CD1c-positive myeloid dendritic cell (primary cell): ENCODE measurements around the gene PAX9.
"Not testable (repeated sequence)": the region's sequence is repeated elsewhere in the genome, so short reads cannot be mapped to it uniquely, and the experiment has no call there.

Experiments used
- DNase-seq: peaks from one replicate; pipeline ENCODE4 v3.0.0-alpha.2; 2016; ENCODE audit errors: extremely low spot score

Gene PAX9

GRCh38 chr14:36672095-36672494, 10.4 kb downstream of the PAX9 start:
- DNase-seq: no peak

DNA sequence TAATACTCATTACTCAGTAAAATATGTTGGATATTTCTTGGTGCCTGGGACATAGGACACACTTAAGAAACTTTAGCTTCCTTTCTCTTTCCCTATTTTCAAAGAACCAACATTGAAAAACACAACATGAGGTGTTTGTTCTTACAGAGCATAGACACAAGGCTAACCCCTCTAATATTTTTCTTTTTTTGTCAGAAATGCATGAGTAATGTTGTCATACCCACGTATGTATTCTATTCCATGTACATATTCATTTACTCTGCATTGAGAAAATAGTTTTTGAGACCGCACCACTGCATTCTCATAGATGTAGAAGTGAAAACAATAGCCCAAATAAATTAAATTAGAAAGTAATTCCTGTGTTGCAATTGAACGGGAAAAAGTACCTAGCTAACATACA, 13.0 kb downstream of the PAX9 start:
- no peak for DNase-seq

DNA sequence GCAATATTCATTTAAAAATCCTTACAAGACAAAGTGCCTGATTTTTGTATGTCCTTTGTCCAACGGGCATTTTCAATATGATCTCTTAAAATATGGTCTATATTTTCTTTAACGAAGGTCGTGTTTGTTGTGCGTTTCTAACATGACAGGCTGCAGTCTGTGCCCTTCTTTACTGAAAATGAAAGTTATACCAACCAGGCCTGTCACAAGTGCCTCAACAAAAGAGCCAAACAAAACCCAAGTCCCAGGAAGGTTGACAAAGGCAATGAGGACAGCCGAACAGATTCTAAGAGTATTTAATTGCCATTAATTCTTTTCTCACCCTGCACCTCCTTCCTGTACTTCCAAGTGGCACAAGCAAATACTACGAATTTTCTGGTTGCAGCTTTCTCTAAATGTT, 13.9 kb downstream of the PAX9 start:
- DNase-seq: no peak

DNA sequence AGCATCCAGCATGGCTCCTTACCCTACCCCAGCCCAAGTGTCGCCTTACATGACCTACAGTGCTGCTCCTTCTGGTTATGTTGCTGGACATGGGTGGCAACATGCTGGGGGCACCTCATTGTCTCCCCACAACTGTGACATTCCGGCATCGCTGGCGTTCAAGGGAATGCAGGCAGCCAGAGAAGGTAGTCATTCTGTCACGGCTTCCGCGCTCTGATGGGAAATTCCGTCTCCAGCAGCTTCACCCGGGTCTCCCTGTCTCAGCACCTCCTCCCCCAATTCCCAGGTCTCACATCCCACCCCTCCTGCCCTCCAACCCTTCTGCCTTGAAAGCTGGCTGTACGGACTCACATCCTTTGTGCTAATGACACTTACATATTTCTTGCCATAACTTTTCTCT, 14.6 kb downstream of the PAX9 start:
- DNase-seq: no peak

- DNase-seq: no peak
Observed at GRCh38 chr14:36682338-36682737, 20.7 kb downstream of the PAX9 start.

DNA sequence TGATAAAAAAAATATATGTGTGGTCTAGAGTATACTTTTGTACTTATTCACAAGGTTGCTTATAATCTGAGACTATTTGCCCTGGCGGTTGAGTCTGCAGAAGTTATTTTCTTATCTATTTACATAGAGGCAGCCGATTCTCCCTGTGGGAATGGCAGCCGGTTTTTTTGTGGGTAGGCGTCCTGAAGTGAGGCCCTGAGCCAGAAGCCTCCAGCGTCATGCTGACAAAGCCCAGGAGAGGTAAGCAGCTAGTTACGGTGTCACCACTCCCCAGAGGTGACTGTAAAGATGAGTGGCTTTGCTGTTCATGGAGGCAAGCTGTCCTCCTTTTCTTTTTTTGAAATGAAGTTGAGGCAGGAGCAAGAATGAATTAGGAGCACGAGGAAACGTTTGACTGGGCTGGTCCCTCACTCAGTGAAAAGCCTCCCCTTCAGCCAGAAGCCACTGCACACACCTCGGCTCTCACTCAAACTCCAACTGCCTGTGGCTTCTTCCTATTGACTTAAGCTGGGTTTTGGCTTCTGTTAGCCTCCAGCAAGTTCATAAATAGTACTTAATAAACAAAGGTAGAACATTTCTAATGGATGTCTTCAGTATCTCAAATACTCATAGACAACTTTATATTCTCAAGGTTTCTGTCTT, 21.5 kb downstream of the PAX9 start:
- no peak for DNase-seq

DNA sequence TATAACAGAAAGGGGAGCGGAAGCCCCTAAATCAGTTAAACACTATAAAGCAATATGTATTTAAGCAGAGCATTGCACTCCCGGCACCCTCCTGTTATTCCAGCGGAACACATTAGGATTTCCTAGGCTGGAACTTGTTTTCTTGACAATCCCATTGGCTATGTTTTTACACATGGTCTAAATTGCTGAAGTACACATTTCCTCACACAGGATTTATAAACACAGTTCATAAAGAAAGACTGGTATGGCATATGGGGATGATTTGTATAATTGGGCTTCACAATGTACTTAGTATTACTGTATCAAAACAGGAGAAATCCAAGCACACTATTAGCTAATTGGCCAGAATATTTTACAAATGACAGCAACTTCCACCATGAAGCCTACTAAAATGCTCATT, 23.3 kb downstream of the PAX9 start:
- no peak for DNase-seq

DNA sequence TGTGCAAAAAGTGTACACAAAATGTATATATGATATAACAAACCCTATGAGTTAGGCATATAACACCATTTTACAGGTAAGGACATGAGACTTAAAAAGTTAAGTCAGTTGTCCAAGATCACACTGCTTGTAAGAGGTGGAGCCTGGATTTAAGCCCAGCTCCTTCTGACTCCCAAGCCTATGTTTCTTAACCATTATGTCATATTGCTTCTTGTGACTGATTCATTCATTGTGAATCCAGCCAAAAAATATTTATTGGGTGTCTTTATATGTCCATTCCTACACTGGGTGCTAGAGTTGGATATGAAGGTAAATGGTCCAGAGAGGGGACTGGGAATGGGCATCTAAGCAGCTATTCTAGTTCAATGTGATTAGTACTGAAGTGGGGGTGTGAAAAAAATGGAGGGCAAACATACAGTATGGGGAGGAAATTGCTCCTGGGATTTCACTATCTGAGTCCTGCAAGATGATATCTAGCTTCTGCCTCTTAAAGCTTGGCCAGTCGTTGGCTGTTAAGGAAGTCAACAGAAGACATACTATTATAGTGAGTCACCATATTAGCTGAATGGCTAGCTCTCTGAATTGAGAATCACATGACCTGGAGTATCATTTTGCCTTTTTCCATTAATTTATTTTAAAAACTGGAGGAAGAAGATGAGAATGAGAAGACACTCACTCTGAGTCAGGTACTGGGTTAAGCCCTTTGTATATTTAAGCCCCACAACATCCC, 28.8 kb downstream of the PAX9 start:
- no peak for DNase-seq

GRCh38 chr14:36699420-36699819, 37.8 kb downstream of the PAX9 start:
- not testable (repeated sequence) for DNase-seq

DNA sequence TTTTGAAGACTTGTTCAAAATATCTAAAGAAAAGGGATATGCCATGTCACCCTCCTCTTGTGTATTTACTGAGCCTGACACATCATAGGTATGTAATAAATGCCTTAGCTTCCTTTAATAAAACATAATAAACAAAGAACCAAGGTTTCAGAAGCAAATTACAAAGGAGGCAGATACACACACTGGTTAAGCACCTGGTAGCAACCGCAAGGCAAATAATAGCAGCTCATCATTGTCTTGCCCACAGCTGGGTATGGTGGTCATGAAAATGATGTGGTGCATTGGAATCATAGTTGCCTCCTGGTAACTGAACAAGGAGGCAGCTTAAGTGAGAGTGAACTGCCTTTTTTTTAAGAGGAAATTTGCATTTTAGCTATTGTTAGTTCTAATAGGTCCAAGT, 39.0 kb downstream of the PAX9 start:
- no peak for DNase-seq

DNA sequence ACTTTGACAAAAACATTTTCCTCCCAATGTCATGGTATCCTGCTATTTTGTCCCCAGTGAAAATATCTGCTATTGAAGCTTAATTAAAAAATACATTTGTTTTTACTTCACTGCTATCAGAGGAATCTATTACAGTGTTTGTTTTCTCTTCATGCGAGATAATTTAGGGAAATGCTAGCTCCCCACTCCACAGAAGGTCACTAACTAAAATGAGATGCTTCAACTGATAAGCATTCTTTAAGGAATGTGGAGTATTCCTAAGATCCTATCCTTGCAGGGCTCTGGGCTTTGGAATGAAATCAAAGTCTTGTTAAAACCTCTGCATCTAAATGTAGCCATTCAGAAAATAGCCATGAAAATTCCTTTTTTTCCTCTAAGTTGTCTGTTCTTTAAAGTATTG, 39.5 kb downstream of the PAX9 start:
- no peak for DNase-seq

DNA sequence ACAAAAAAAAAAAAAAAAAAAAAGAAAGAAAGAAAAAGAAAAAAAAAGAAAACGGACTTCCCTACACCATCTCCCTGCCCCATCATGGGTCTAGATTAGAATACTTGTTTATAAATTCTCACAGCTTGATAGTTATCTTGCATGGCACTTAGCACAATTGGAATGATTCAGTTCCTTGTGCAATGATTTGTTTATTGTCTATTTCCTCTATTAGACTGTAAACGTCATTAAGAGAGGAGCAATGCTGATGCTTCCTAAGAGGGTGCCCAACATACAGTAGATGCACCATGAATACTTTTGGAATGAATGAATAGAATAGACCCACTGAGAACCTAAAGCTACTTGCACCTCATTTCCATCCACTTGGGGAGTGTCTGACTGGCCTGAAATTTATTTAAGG, 40.8 kb downstream of the PAX9 start:
- DNase-seq: no peak

DNA sequence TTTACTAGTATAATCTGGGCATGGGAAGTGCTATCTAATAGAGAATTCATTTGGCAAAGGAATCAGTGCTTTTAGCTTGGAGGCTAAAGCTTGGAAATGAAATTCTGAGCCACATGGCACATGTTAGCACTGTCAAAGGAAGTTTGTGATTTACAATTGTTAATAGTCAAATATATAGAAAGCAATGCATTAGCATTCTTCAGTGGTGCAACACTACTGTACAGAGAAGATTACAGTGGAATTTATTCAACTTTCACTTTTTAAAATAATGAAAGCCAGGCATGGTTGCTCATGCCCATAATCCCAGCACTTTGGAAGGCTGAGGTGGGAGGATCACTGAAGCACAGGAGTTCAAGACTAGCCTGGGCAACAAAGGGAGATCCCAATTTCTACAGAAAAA, 45.9 kb downstream of the PAX9 start:
- DNase-seq: no peak

DNA sequence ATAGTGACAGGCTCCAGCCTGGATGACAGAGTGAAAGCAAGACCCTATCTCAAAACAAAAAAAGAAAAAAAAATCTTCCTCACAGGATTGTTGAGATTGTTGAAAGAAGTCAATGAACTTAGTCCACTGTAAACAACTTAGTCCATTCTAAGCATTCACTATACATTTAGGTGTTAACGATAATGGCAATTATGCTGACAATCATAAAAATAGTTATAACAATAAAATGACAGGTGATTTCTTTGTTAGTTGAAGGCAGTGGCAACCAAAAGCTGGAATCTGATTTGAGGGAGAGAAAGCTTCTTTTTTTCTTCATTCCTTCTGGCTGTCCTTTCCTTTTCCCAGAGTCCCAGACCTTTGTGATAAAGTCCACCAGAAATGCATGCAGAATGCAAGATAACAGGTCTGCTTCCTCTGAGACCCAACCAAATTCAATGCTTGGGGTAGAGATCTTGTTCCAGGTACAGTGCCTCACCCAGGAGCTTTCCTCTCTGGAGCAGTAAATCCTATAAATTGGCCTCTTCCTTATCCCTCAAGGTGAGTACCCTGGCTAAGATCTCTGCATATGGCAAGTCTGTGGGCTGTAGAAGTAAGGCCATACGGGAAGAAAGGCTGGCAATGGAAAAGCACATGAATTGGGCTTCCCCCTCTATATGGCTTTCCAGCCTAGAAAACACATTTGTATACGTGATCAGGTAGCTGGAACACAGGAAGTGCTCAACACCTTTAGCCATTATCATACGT, 52.5 kb downstream of the PAX9 start:
- no peak for DNase-seq

GRCh38 chr14:36716614-36717184, 55.0 kb downstream of the PAX9 start:
- no peak for DNase-seq

DNA sequence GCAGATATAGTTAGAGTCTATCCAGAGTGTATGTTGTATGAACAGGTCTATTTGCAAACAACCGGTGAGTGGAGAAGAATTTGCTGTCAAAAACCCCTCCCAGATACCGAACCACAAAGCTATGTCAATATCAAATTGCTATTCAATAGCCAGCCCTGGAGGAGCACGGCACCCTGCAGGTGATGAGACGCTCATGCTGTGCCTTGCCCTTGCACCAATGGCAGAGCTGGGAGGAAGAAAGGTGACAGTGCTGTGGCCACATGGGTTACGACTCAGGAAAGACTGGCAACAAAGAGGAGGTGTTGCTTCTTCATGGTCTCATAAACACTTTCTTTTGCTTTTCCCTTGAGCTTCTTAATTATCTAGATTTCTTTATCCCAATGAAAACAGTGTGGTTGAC, 55.7 kb downstream of the PAX9 start:
- no peak for DNase-seq

DNA sequence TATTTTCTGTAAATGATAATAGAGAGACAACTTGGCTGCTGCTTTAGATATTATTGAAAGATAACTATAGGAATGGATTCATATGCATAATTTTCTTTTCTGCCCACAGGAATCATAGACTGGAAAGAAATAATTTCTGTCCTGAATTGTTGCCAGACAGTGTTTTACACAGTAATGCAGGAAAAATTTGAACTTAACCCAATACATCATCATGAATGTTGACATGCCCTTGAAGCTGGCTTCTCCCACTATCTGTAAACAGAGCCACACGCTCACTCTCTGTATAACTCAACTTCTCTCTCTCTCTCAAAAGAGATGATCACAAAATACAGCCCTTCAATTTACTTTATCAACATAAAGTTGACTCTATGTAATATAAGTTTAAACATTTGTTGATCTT, 56.6 kb downstream of the PAX9 start:
- DNase-seq: no peak

GRCh38 chr14:36719823-36720222, 58.2 kb downstream of the PAX9 start:
- no peak for DNase-seq

GRCh38 chr14:36720657-36721056, 59.0 kb downstream of the PAX9 start:
- no peak for DNase-seq

GRCh38 chr14:36721877-36722276, 60.2 kb downstream of the PAX9 start:
- no peak for DNase-seq

DNA sequence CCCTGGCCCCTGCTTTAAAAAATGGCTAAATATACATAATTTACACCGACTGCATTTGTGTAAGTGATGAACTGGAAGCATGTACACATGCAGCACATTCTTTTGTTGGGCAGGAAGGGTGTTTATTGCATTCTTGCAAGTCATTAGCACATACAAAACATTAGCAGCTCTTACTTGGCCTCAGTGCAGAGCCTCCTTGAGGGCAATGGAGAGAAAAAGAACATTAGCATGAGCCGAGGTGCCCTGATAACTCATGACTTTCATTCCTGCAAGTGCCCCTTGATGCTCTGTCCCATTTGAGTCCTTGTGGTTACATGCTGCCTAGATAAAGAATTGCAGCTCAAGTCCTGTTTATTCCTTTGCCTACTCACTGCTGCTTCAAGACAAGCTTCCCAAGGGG, 61.9 kb downstream of the PAX9 start:
- no peak for DNase-seq

DNA sequence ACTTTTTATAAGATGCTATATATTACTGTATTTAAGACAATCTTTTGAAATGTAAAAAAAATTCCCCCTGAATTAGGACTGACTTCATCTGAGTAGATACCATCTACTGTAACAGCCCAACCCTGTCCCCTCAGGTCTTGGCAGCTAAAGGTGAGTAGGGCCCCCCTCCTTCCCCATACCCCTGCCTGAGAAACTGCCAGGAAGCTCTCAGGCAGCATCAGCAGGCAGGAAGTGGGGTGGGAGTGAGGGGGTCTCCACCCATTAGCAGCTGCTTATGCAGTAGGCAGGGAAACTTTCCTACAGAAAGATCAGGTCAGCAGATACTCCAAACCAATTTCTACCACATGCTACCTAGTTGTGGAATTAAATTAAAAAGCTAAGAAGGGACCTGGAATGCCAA, 62.5 kb downstream of the PAX9 start:
- no peak for DNase-seq

DNA sequence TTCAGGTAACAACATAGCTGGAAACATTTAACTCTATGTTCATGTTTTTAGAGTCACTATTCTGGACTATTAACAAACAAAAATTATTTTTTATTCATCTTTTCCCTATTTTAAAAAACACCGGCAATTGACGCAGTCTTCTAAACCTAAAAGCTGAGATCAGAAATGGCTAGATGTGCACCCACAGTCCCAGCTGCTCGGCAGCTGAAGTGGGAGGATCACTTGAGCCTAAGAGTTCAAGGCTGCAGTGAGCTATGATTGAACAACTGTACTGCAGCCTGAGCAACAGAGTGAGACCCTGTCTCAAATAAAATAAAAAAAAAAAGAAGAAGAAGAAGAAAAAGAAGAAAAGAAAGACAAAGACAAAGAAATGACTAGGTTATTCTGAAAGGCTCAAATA, 64.5 kb downstream of the PAX9 start:
- DNase-seq: no peak
